Measurements from ENCODE around the gene SYMPK.

SYMPK gene

DNA sequence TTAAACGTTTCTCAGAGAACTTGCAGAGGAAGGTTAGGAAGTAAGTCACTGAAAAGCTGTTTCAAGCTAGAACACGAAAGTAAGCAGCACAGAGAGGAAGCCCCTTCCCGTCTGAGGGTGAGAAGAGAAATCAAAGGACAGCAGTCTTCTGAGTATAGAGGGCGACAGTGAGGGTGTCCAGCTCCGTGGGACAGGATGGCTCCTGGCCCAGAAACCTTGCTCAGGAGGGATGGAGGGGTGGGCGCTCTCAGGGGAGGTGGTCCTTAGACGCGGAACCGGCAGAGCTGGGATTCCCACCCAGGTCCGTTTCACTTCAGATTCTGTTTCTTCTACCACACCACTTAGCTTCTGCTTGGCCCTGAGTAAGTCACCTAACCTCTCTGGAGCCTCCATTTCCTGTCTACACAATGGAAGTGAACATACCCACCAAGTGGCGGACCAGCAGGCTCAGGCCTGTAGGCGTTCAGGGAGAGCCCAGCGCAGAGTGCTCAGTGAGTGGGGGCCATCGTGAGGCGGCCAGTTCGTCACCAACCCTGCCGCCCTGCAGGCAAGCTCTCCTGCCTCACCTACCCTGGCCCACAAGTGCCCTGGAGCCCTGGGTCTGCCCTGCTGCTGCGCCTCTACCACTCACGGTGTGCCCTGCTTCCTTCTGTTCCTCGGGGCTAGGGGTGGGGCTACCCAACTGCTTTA lies 42.4 kb downstream of the SYMPK start:
- Mint-ChIP-seq H3K36me3 (ENCODE audit: low read depth) (peaks cover 13% of the 10 kb centered on the region), H3K27ac (no peak overlapping the region), H3K27me3 (ENCODE audit: low read depth) (no peaks in the 10 kb centered on the region), H3K4me3 (no peak overlapping the region), H3K9me3 (no peaks in the 10 kb centered on the region), H3K4me1 (ENCODE audit: low read depth) (no peaks in the 10 kb centered on the region)
- no peak for DNase-seq (ENCODE audit: low spot score)

DNA sequence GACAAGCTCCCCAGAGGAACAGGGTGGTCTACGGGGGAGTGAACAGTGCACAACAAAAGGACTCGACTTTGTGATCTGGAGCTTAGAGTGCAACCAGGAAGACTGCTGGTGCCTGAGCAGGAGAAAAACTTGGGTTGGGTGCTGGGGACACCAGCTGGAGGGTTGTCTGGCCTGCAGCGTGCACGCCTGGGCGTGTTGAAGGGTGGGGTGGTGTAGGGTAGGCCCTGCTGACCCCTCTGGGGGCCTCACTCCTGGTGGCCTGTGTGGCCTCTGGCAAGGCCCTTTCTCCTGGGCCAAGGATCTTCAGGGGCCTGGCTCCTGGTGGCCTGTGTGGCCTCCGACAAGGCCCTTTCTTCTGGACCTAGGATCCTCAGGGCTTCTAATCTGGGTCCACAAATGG lies 43.2 kb downstream of the SYMPK start:
- Mint-ChIP-seq H3K36me3 (ENCODE audit: low read depth) (peaks cover 11% of the 10 kb centered on the region), H3K27ac (no peak overlapping the region), H3K4me3 (no peak overlapping the region), H3K4me1 (ENCODE audit: low read depth) (no peaks in the 10 kb centered on the region), H3K9me3 (no peaks in the 10 kb centered on the region), H3K27me3 (ENCODE audit: low read depth) (no peaks in the 10 kb centered on the region)
- DNase-seq (ENCODE audit: low spot score) = no peak

DNA sequence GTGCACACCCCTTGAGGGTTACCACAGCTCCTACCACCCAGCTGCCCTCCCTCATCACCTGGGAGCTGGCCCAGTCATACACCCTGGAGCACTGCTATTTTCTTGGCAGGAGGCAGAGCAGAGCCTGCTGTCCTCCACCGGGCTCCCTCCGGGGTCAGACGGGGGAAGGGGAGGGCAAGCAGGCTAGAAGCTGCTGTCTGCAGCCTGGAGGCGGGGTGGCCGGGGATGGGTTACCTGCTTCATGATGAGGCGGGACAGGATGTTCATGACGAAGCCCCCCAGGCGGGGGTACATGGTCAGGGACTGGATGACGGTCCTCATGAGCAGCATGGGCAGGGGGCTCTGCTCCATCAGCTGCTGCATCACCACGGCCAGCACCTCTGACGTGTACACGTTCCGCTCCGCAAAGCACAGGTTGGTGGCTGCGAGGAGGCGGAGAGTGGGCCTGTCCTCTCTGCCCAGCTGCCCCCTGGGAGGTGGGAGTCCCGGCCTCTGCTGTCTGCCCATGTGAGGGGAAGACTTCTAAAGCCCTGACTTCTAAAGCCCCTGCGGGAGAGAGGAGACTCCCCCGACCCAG lies 45.1 kb downstream of the SYMPK start:
- no peaks in the 10 kb centered on the region for H3K4me1 Mint-ChIP-seq (ENCODE audit: low read depth)
- H3K27ac Mint-ChIP-seq = no peak overlapping the region
- H3K9me3 Mint-ChIP-seq = no peaks in the 10 kb centered on the region
- no peaks in the 10 kb centered on the region for H3K27me3 Mint-ChIP-seq (ENCODE audit: low read depth)
- no peak overlapping the region for H3K4me3 Mint-ChIP-seq
- no peak for DNase-seq (ENCODE audit: low spot score)
- H3K36me3 Mint-ChIP-seq (ENCODE audit: low read depth) = peaks cover 9% of the 10 kb centered on the region

DNA sequence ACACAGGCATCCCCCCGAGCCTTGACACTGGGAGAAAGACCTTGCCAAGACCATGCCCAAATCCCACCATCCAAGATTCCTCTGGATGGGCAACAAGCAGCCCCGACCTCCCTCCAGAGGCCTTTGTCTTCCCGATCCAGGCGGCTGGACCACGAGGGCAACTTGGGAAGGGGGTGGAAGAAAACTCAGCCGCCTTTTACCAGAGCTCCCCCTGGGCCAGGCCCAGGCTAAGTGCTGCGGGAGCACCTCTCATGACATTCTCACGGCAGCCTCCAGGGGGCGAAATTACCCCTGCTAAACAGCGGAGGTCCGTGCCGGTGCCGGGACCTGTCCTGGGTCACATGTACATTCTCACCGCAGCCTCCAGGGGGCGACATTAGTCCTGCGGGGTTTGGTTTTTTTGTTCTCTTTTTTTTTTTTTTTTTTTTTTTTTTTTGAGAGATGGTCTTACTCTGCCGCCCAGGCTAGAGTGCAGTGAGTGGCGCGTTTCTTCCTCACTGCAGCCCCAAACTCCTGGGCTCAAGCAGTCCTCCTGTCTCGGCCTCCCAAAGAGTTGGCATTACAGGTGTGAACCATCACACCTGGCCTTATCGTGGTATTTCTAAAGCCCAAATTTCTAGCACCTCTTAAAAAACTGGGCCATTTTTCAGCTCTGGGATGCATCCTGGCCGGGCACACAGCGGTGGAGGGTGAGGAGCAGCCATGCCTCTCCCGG lies 45.8 kb downstream of the SYMPK start:
- Mint-ChIP-seq H3K9me3 (no peaks in the 10 kb centered on the region), H3K4me3 (no peak overlapping the region), H3K4me1 (ENCODE audit: low read depth) (no peaks in the 10 kb centered on the region), H3K27ac (no peak overlapping the region), H3K27me3 (ENCODE audit: low read depth) (no peaks in the 10 kb centered on the region), H3K36me3 (ENCODE audit: low read depth) (peaks cover 9% of the 10 kb centered on the region)
- peak; percentile 92 for DNase-seq (ENCODE audit: low spot score)

DNA sequence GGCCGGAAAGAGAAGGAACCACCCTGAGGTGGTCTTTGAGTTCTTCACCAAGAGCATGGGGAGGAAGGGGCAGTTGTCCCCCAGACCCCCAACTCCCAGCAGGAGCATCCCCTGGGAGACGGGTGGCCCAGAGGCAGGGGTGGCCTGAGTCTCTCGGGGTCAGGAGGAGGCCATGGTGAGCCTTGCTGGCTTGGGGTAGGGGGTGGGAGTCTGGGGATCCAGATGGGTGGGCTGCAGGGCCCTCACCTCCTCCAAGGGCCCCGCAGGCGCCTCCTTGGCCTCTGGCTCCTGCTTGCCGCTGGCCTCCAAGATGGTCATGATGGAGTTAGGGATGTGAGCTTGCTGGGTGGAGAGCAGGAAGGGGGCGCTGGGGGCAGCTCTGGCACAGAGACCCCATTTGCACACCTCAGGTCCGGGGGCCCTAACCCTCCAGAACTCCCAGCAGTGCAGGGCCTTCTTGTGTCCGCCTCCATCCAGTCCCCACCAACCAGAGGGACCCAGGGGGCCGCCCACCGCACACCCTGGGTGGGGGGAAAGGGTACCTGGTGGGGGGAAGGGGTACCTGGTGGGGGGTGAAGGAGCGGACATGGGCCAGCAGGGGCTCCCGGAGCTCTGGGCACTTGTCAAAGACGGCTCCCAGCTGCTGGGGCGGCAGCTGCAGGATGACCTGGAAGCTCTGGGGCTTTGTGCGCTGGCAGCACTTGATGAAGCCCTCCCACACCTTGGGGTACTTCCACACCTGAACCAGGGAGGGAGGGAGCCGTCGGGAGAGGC lies 46.5 kb downstream of the SYMPK start:
- no peaks in the 10 kb centered on the region for H3K9me3 Mint-ChIP-seq
- DNase-seq (ENCODE audit: low spot score) = no peak
- no peak overlapping the region for H3K4me3 Mint-ChIP-seq
- no peaks in the 10 kb centered on the region for H3K27me3 Mint-ChIP-seq (ENCODE audit: low read depth)
- H3K27ac Mint-ChIP-seq = no peak overlapping the region
- no peaks in the 10 kb centered on the region for H3K4me1 Mint-ChIP-seq (ENCODE audit: low read depth)
- H3K36me3 Mint-ChIP-seq (ENCODE audit: low read depth) = peaks cover 9% of the 10 kb centered on the region

DNA sequence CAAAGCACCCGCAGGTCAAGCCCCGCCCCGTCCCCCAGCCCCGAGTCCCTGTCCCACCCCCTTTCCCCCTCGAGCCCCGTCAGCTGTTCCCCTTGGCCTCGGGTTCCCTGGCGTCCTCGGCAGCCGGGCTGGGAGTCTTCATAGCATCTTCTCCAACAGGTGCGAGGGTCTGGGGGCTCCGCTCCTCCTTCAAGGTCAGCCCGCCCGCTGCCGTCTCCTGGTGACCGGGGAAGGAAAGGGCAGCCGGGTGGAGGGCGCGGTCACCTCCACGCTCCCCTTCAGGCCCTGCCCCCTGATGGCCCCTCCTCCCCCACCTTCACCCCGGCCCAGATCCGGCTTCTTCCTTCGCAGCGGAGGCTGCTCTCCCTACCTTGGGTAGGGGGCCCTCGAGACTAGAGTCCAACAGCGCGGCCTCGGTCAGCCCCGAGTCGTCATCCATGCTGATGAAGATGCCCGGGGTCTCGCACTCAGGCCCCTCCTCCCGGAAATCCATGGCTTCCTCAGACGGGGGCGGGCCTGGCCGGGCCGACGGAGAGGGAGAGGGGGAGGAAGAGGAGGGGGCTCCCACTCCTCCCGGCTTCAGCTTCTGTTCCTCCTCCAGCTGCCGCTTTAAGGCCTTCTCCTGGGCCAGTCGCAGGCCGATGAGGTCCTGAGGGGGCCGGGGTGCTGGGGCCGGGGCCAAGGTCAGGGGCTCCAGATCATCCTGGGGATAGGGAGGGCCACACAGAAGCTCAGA lies 47.3 kb downstream of the SYMPK start:
- no peaks in the 10 kb centered on the region for H3K9me3 Mint-ChIP-seq
- no peak overlapping the region for H3K4me3 Mint-ChIP-seq
- H3K4me1 Mint-ChIP-seq (ENCODE audit: low read depth) = peaks cover under 1% of the 10 kb centered on the region
- DNase-seq (ENCODE audit: low spot score) = no peak
- H3K27me3 Mint-ChIP-seq (ENCODE audit: low read depth) = no peaks in the 10 kb centered on the region
- H3K27ac Mint-ChIP-seq = no peak overlapping the region
- H3K36me3 Mint-ChIP-seq (ENCODE audit: low read depth) = peaks cover 6% of the 10 kb centered on the region

DNA sequence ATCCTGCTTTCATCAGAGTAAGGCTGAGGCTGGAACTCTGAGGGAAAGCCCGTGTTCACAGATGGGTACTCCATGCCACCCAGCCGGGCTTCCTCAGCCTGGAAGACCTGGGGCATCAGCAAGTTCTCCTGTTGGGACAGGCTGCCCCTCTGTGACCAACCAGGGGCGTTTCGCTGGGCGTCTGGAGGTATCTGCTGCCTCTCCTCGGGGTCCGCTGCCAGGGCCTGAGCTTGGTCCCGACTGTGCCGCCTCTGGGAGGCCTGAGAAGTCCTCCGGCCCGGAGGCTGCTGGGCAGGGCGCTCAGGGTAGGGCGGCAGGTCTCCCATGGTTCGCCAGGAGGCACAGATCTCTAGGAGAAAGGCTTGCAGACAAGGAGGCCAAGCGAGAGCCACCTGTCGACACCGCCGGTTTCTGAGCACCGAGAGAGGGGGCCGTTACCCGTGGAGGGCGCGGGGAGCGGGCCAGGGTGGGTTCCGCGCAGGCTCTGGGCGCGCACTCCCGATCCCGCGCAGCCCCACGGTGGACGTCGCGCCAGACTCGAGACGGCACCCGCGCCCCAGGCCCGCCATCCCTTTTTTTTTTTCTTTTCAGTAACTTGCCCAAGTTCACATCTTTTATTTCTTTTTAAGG lies 48.0 kb downstream of the SYMPK start, which contains the start of gene RSPH6A:
Gene RSPH6A, minus strand, starts transcription at position 458 of the 630 bp plus-strand sequence. Its CDS starts 132 bp downstream, at position 326.
- no peak for DNase-seq (ENCODE audit: low spot score)
- no peaks in the 10 kb centered on the region for H3K9me3 Mint-ChIP-seq
- H3K27me3 Mint-ChIP-seq (ENCODE audit: low read depth) = no peaks in the 10 kb centered on the region
- peaks cover 6% of the 10 kb centered on the region for H3K36me3 Mint-ChIP-seq (ENCODE audit: low read depth)
- H3K4me1 Mint-ChIP-seq (ENCODE audit: low read depth) = peaks cover 3% of the 10 kb centered on the region
- H3K4me3 Mint-ChIP-seq = no peak within 1 kb of the TSS
- H3K27ac Mint-ChIP-seq = no peak within 1 kb of the TSS

DNA sequence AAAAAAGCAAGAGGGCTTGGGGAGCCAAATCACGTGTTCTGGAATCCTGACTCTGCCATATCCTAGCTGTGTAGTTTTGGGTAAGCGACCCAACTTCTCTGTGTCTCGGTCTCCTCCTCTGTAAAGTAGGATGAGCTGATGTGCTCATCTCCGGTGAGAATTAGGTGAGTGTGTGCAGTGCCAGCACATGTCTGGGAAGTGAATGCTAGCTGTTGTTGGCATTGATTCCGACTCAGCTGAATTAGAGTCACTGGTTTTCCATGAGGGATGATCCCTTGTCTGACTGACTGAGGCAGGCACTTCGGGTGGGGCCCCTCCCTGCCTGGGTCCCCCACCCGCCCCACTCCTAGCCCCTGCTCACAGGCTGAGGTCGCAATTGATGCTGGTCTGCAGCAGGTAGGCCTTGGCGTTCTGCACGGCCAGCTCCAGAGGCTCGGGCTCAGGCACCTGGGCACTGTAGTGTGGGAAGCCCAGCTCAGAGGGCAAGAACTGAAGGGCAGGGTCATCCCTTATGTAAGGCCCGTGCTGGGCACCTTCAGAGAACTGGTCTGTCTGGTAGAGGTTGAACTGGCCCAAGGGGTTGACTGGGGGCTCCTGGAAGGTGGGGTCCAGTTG lies 48.7 kb downstream of the SYMPK start:
- Mint-ChIP-seq H3K27ac (no peak overlapping the region), H3K4me3 (no peak overlapping the region), H3K36me3 (ENCODE audit: low read depth) (peaks cover 6% of the 10 kb centered on the region), H3K9me3 (no peaks in the 10 kb centered on the region), H3K4me1 (ENCODE audit: low read depth) (peaks cover 8% of the 10 kb centered on the region), H3K27me3 (ENCODE audit: low read depth) (no peaks in the 10 kb centered on the region)
- no peak for DNase-seq (ENCODE audit: low spot score)

DNA sequence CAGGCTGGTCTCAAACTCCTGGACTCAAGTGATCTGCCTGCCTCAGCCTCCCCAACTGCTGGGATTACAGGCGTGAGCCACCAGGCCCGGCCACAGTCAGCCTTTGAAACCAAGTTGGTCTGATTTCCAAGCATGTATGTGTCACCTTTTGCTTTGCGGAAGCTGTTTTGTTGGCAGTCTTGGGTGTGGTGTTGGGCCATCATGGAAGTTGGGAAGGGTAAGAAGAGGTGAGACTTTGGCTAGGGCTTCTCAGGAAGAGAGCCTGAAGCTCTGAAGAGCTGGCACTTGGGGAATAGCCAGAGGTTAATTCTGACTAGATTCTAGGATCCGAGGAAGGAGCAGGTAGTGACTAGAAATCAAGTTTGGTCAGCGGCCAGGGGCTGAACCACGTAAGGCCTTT lies 50.6 kb downstream of the SYMPK start:
- Mint-ChIP-seq H3K36me3 (ENCODE audit: low read depth) (peaks cover 3% of the 10 kb centered on the region), H3K9me3 (no peaks in the 10 kb centered on the region), H3K27me3 (ENCODE audit: low read depth) (no peaks in the 10 kb centered on the region), H3K4me1 (ENCODE audit: low read depth) (peaks cover 9% of the 10 kb centered on the region), H3K27ac (no peak overlapping the region), H3K4me3 (no peak overlapping the region)
- no peak for DNase-seq (ENCODE audit: low spot score)

DNA sequence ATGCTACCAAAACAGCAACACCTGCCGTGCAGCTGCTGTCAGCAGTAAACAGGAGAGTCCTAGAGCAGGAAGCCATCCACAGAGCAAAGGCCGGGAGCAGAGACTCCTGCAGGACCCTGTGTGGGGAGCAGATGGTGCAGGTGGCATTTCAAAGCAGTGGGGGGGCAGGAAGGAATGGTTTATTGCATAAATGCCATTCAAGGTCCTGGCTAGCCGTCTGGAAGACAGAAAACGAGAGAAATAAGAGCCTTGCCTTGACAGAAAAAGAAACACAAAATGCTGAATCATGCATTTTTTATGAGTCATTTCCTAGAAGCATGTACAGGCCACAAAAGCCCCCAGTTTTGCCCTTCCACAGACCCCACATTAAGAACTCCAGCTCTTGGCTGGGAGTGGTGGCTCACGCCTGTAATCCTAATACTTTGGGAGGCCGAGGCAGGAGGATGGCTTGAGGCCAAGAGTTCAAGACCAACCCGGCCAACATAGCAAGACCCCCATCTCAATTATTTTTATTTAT lies 53.2 kb downstream of the SYMPK start:
- no peaks in the 10 kb centered on the region for H3K9me3 Mint-ChIP-seq
- peaks cover 3% of the 10 kb centered on the region for H3K36me3 Mint-ChIP-seq (ENCODE audit: low read depth)
- no peak for DNase-seq (ENCODE audit: low spot score)
- peaks cover 9% of the 10 kb centered on the region for H3K4me1 Mint-ChIP-seq (ENCODE audit: low read depth)
- H3K4me3 Mint-ChIP-seq = no peak overlapping the region
- peak overlapping the region; percentile 80 for H3K27ac Mint-ChIP-seq
- H3K27me3 Mint-ChIP-seq (ENCODE audit: low read depth) = peaks cover 3% of the 10 kb centered on the region

DNA sequence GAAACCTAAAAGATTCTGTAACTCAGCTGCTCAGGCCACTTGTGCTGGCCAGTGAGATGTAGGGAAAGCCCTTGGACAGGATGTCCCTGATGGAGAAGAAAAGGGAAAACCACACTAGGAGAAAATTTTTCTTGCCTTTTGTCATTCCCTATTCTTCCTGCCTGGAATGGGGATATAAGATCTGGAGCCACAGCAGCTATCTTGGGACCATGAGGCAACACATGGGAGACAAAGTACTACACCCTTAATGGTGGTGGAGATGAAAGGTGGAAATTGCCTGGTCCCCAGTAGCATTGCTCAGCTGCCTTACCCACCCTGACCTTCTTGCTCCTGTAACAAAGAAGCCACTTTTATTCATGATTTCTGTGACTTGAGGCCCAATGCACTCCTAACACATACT lies 57.2 kb downstream of the SYMPK start:
- Mint-ChIP-seq H3K4me3 (no peak overlapping the region), H3K9me3 (no peaks in the 10 kb centered on the region), H3K4me1 (ENCODE audit: low read depth) (peaks cover 9% of the 10 kb centered on the region), H3K27me3 (ENCODE audit: low read depth) (peaks cover 9% of the 10 kb centered on the region), H3K27ac (no peak overlapping the region), H3K36me3 (ENCODE audit: low read depth) (no peaks in the 10 kb centered on the region)
- DNase-seq (ENCODE audit: low spot score) = no peak

DNA sequence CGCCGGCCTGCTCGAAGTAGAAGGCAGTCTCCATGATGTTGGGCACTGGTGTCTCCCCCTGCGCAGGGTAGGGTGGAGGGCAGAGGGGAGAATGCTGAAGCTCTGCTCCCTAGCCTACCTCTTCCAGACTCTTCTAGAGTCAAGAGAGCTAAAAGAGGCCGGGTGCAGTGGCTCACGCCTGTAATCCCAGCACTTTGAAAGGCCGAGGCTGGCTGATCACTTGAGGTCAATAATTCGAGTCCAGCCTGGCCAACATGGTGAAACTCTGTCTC lies 58.1 kb downstream of the SYMPK start:
- Mint-ChIP-seq H3K36me3 (ENCODE audit: low read depth) (no peaks in the 10 kb centered on the region), H3K4me3 (no peak overlapping the region), H3K27ac (no peak overlapping the region), H3K4me1 (ENCODE audit: low read depth) (peaks cover 6% of the 10 kb centered on the region), H3K27me3 (ENCODE audit: low read depth) (peaks cover 11% of the 10 kb centered on the region), H3K9me3 (no peaks in the 10 kb centered on the region)
- DNase-seq (ENCODE audit: low spot score) = no peak

All from T-helper 2 cell treated with Interferon-gamma antibody and Interleukin-4, amounts not matched to agents 5 μg/mL and 100 μg/mL, for 36 hours (primary cell).